Upper lobe of left lung (tissue), 6 donors: ENCODE measurements around the gene ATP12A. TPM values are rescaled to one million over a fixed set of nuclear protein-coding genes. Genes with fewer than 3 reads are reported as not detected.
A peak's percentile ranks its signal among the peaks of the same experiment; 100 is the strongest.

ENCODE experiments used
- ATAC-seq, 2 donors: fragments of 200-7000 bp; cut with Tn5 transposase; one replicate each; pipeline ENCODE4 v1.9.1; 2022; ENCODE audit warnings: mild to moderate bottlenecking in 2 of 2, moderate library complexity in 2 of 2; ENCODE audit not compliant: low FRiP score in 2 of 2
- DNase-seq, 2 donors: peaks; one replicate each; pipeline ENCODE4 v3.0.0-alpha.2; 2019 to 2020
- H3K27ac ChIP-seq, 4 donors: fragments of 200-600 bp; sonication (generic); one replicate each; pipeline ENCODE4 v1.5.1; 2016 to 2019
- H3K27me3 ChIP-seq, 4 donors: fragments of 200-600 bp; sonication (generic); one replicate each; pipeline ENCODE4 v1.5.1; 2017 to 2019
- H3K36me3 ChIP-seq, 4 donors: fragments of 200-600 bp; sonication (generic); one replicate each; pipeline ENCODE4 v1.5.1; 2016 to 2019
- H3K4me1 ChIP-seq, 4 donors: fragments of 200-600 bp; sonication (generic); one replicate each; pipeline ENCODE4 v1.5.1; 2018 to 2019
- H3K4me3 ChIP-seq, 4 donors: fragments of 200-600 bp; sonication (generic); one replicate each; pipeline ENCODE4 v1.5.1; 2017 to 2019; ENCODE audit warnings: mild to moderate bottlenecking in 2 of 4, moderate library complexity in 1 of 4
- H3K9me3 ChIP-seq, 4 donors: fragments of 200-600 bp; sonication (generic); one replicate each; pipeline ENCODE4 v1.5.1; 2018 to 2019
- EP300 ChIP-seq, 4 donors: sonication (generic); formaldehyde crosslinking; IDR thresholded peaks; one replicate each; pipeline ENCODE4 v1.5.1; 2017; ENCODE audit warnings: antibody characterized with exemption in 4 of 4, control low read depth in 2 of 4
- POLR2A ChIP-seq, 4 donors: fragments of 450-650 bp; IDR thresholded peaks; one replicate each; pipeline ENCODE4 v1.5.1; 2016 to 2017; ENCODE audit warnings: antibody characterized with exemption in 4 of 4, mild to moderate bottlenecking in 2 of 4
- POLR2AphosphoS5 ChIP-seq, 2 donors: sonication (generic); formaldehyde crosslinking; IDR thresholded peaks; one replicate each; pipeline ENCODE4 v1.5.1; 2017; ENCODE audit warnings: antibody characterized with exemption in 2 of 2
- WGBS, 2 donors: methylation state at CpG; one replicate each; pipeline ENCODE4 v1.1.5; 2017 to 2018; 5-methylcytosine and 5-hydroxymethylcytosine counted together
- total RNA-seq, 6 donors: library from RNA; depleted of rRNA in 4 of 6; stranded (reverse); fragments of >200 nt in 4 of 6; gene quantifications; one replicate each; pipeline versions ENCODE4 v1.1.0 to v1.2.1, GENCODE V29; 2016 to 2021
- TF ChIP-seq, protein P1 (sequence below), 6 experiments: fragments of 450-650 bp in 4 of 6; fragments of 200-600 bp in 2 of 6; sonication (generic) in 2 of 6; IDR thresholded peaks; one replicate each; pipeline ENCODE4 v1.5.1; 2016 to 2019; ENCODE audit warnings: antibody characterized with exemption in 6 of 6
- donor health status: DM: no; HTN: no; CAD: no; lungs with moderate emphysema.
- donor health status: DM: no; HTN: yes; CAD: no; lungs with severe emphysema.

ATP12A gene
- 10 to 100 TPM in 1 of 6 donors, 1 to 10 TPM in 1, under 1 TPM in 3, not detected in 1; 0.22 to 10.0 (median 0.34) TPM for total RNA-seq

DNA sequence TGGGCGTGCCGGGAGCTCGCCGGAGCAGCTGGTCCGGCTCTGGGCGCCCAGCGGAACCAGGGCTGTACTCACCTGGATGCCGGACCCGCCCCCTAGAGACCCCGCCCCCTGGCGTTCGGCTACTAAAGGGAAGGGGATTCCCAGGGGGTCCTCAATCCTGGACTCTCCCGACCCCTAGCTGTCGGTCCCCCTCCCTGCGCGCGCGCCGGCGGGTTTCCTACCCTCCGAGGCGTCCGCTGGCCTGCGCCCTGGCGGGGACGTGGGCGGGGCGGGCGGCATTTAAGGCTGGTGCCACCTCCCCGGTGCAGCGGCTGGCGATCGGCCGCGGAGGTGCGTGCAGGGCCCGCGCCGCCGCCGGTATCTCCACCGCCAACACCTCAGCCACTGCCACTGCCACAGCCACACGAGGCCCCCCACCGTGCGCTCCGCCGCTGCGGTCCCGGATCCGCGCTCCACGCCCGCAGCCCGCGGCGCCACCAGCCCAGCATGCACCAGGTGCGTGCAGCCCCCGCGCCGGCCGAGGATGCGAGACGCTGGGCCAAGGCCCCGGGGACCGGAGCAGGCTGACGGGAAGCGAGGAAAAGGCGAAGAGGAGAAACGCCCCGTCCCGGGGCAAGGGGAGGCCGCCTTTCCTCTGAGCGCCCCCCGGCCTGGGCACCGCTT is at the start of gene ATP12A:
Gene ATP12A (plus strand): TSS at position 151 of the 663 bp plus-strand sequence. CDS start 336 bp downstream, at position 487.
- WGBS, 2 donors = 2 to 3% methylated on average over 30 to 44 of the region's 75 CpGs
- no peak for ATAC-seq

DNA sequence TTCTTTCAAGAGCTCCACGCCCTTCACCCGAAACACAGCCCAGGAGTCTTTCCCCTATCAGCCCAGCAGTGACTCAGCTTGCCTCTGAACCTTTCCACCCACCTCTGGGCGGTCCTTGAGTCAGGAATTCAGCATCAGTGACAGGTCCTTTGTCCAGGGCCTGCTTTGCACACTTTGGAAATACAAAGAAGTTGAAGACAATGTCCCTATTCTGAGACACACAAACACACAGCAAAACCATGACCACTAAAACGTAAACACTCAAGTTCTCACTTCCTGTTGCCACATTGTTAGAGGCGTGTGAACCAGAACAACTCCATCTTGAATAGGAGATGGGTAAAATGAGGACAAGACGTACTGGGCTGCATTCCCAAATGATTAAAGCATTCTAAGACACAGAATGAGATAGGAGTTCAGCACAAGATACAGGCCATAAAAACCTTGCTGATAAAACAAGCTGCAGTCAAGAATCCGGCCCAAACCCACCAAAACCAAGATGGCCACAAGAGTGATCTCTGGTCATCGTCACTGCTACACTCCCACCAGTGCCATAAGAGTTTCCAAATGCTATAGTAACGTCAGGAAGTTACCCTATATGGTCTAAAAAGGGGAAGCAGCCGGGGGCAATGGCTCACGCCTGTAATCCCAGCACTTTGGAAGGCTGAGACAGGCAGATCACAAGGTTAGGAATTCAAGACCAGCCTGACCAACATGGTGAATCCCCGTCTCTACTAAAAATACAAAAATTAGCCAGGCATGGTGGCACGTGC is 49.2 kb upstream of the ATP12A start:
- WGBS, 2 donors = 65% methylated on average over 13 of the region's 13 CpGs
- H3K27ac ChIP-seq = peak overlapping the region in 3 of 4 donors; percentile 17 to 73 (median 70)
- no peaks in the 10 kb centered on the region for H3K27me3 ChIP-seq
- DNase-seq = peak in 1 of 2 donors; percentile 75
- H3K4me3 ChIP-seq = no peak overlapping the region
- TF ChIP-seq EP300 (IDR thresholded peaks at IDR 0.05) (peak in 1 of 4 donors; percentile 73), POLR2AphosphoS5 (IDR thresholded peaks at IDR 0.05) (peak in 1 of 2 donors; percentile 35)
- TF ChIP-seq, protein P1, sequence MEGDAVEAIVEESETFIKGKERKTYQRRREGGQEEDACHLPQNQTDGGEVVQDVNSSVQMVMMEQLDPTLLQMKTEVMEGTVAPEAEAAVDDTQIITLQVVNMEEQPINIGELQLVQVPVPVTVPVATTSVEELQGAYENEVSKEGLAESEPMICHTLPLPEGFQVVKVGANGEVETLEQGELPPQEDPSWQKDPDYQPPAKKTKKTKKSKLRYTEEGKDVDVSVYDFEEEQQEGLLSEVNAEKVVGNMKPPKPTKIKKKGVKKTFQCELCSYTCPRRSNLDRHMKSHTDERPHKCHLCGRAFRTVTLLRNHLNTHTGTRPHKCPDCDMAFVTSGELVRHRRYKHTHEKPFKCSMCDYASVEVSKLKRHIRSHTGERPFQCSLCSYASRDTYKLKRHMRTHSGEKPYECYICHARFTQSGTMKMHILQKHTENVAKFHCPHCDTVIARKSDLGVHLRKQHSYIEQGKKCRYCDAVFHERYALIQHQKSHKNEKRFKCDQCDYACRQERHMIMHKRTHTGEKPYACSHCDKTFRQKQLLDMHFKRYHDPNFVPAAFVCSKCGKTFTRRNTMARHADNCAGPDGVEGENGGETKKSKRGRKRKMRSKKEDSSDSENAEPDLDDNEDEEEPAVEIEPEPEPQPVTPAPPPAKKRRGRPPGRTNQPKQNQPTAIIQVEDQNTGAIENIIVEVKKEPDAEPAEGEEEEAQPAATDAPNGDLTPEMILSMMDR (IDR thresholded peaks at IDR 0.05) = no peak
- H3K4me1 ChIP-seq = peaks cover 3 to 14% (median 6%) of the 10 kb centered on the region in 4 donors
- H3K36me3 ChIP-seq = no peaks in the 10 kb centered on the region
- H3K9me3 ChIP-seq = no peaks in the 10 kb centered on the region
- ATAC-seq = peak in 1 of 2 donors; percentile 87

More for the DNA sequence above, at the start of gene ATP12A:
- peak; percentile 41 to 91 for DNase-seq
- H3K36me3 ChIP-seq = no peaks in the 10 kb centered on the region
- peaks cover 0 to 13% (median 5%) of the 10 kb centered on the region in 4 donors for H3K27me3 ChIP-seq
- no peaks in the 10 kb centered on the region for H3K9me3 ChIP-seq
- no peak for TF ChIP-seq POLR2A (IDR thresholded peaks at IDR 0.05)
- TF ChIP-seq, protein P1 (IDR thresholded peaks at IDR 0.05) = peak in 2 of 6 experiments; percentile 35 to 40
- H3K4me1 ChIP-seq = peaks cover 11 to 34% (median 20%) of the 10 kb centered on the region in 4 donors
- no peak within 1 kb of the TSS for H3K27ac ChIP-seq
- peak within 1 kb of the TSS; percentile 34 to 53 (median 38) for H3K4me3 ChIP-seq

DNA sequence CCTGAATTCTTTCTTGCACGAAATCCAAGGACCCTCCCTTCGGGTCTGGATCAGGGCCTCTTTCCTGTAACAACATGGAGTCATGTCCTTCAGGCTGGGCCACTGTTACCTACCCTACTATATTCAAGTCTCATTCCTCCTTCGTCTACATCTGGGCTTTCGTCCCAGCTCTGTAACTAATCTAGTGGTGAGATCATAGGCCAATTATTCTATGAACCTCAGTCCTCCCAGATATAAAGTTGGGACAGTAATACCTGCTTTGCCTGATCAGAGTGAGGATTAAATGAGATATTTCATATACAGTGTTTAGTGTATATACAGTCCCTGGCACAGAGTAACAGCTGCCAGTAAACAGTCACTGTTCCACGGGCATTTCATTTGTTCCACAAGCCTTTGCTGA is 48.3 kb upstream of the ATP12A start:
- ATAC-seq = no peak
- Histone ChIP-seq H3K4me3 (no peak overlapping the region), H3K36me3 (no peaks in the 10 kb centered on the region), H3K9me3 (no peaks in the 10 kb centered on the region), H3K27me3 (no peaks in the 10 kb centered on the region), H3K27ac (no peak overlapping the region), H3K4me1 (peaks cover 0 to 12% (median 5%) of the 10 kb centered on the region in 4 donors)
- TF ChIP-seq, protein P1 (IDR thresholded peaks at IDR 0.05) = no peak
- TF ChIP-seq EP300 (IDR thresholded peaks at IDR 0.05) = no peak
- no peak for TF ChIP-seq POLR2A (IDR thresholded peaks at IDR 0.05)
- TF ChIP-seq POLR2AphosphoS5 (IDR thresholded peaks at IDR 0.05) = no peak
- no peak for DNase-seq
- WGBS, 2 donors = 84 to 86% methylated on average over 5 of the region's 5 CpGs

DNA sequence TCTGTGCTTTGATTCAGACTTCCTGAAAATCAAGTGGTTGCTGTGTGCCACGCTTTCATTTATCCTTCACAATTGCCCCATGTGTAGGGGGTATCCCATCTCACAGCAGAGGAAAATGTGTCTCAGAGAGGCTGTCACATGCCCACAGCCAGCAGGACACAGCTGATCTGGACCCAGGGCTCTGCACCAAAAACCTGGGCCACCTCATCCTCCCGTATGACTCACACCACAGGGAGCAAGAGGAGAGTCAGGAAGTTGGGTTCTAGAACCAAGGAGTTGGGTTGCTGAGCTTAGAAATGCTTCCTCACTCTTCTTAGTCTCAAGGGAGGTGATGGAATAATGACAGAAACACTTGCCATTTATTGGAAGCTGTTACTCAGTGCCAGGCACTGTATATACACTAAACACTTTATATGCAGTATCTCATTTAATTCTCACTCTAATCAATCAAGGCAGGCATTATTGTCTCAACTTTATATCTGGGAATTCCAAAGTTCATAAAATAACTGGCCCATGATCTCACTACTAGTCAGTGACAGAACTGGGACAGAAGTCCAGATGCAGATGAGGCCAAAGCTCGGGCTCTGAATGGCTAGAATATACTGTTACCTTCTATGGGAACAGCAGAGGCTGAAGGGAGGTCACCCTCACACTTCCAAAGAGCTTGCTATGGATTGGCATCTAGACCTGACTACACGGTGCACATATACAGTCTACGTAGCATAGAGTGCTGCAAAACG is 47.7 kb upstream of the ATP12A start:
- DNase-seq (no peak), ATAC-seq (no peak)
- TF ChIP-seq, protein P1 (IDR thresholded peaks at IDR 0.05) = no peak
- TF ChIP-seq EP300 (IDR thresholded peaks at IDR 0.05) (no peak), POLR2A (IDR thresholded peaks at IDR 0.05) (no peak), POLR2AphosphoS5 (IDR thresholded peaks at IDR 0.05) (no peak)
- H3K27me3 ChIP-seq = no peaks in the 10 kb centered on the region
- H3K4me1 ChIP-seq = peaks cover 0 to 12% (median 5%) of the 10 kb centered on the region in 4 donors
- H3K36me3 ChIP-seq = no peaks in the 10 kb centered on the region
- no peak overlapping the region for H3K4me3 ChIP-seq
- H3K27ac ChIP-seq = no peak overlapping the region
- H3K9me3 ChIP-seq = no peaks in the 10 kb centered on the region
- WGBS, 2 donors = 89 to 90% methylated on average over 6 of the region's 6 CpGs
